Measurements from ENCODE around the gene KLHL6.
A peak's percentile ranks its signal among the peaks of the same experiment; 100 is the strongest.

The KLHL6 gene

DNA sequence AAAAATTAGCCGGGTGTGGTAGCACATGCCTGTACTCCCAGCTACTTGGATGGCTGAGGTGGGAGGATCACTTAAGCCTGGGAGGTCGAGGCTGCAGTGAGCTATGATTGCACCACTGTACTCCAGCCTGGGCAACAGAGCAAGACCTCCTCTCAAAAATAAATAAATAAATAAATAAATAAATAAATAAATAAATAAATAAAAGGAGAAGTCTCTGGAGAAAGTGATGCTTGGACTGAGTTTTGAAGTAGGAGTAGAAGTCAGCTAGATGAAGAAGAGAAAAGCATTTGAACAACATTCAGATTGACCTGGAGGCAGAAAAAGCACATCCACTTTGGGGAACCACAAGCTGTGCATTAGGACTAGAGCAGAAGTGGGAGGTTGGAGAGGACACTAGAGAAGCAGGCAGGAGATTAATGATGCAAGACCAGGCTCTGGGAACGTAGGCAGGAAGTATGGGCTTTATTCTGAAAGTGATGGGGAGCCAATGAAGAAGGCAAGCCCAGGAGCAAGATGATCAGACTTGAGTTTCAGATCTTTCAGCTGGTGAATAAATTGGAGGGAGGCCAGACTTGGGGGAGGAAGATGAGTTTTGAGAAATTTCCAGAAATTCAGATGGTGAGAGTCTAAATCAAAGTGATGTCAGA lies 48.7 kb downstream of the KLHL6 start:
- DNase-seq, result no peak

DNA sequence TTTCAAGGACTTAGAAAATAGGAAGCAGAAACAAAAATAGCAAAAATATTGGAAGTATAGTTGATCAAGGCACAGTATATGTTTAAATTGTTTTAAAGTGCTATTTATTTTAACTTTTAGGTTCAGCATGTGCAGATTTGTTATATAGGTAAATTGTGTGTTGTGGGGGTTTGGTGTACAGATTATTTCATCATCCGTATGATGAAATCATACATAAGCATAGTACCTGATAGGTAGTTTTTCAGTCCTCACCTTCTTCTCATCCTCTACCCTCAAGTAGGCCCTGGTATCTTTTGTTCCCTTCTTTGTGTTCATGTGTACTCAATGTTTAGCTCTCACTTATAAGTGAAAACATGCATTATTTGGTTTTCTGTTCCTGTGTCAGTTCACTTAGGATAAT lies 50.9 kb downstream of the KLHL6 start:
- no peak for DNase-seq

- DNase-seq, result peak in 2 of 51 donors; percentile 6 to 27
Measured at GRCh38 chr3:183503746-183504145, 51.8 kb downstream of the KLHL6 start.

GRCh38 chr3:183502237-183503181 lies 53.0 kb downstream of the KLHL6 start:
- peak in 21 of 51 donors; percentile 2 to 57 (median 30) for DNase-seq

DNA sequence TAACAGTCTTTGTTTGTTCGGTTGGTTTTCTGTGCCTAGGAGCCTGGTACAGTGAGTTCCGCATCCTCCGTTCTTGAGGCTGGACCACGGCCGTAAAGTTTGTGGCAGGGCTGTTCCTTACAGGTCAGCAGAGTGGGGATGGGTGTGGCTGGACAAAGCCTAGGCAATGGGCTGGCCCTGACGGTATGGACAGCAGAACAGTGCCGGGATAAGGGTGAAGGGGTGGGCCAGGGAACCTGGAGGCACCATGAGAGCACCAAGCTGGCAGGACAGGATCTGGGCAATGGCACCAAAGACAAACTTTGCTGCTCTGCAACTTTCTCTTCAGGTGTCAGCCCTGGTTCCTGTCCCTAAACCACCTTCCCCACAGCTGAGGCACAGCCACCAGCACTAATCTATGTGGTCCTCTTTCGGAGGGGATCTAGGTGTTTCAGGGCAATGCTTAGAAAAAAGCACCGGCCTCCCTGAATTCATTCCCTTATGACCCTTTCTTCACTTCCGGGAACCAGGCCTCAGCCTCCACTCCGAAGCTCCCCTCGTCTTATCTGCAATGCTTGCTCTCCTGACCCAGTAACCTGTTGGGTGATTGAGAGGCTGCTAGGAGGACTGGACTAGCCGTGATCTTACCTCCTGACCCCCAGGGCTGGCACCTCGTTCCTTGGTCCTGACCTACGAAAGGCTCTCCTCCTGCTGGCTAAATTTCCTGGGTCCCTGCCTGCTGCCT lies 54.4 kb downstream of the KLHL6 start:
- no peak for DNase-seq

- DNase-seq, result no peak
Measured at GRCh38 chr3:183500319-183500718, 55.2 kb downstream of the KLHL6 start.

DNA sequence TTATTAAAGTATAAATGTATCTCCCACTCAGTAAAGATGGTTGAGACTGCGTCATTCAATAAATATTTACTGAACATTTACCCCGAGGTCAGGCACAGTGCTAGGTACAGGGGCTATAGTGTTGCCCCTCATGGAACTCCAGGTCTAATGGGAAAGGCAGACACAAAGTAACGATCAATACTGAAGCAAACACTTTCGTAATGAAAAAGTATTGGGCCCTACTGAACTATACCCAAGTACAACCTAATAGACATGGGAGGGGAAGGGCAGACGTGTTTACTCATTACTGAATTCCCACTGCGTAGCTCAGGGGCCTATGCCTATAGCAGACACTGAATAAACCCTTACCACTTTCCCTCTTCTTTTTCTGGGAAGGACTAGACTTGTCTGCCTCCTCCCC lies 56.9 kb downstream of the KLHL6 start:
- no peak for DNase-seq

- no peak for DNase-seq
Measured at GRCh38 chr3:183497313-183497712, 58.2 kb downstream of the KLHL6 start.

- no peak for DNase-seq
Measured at GRCh38 chr3:183496311-183496710, 59.2 kb downstream of the KLHL6 start.

- no peak for DNase-seq
Measured at GRCh38 chr3:183494341-183494740, 61.2 kb downstream of the KLHL6 start.

GRCh38 chr3:183493296-183494045 lies 62.0 kb downstream of the KLHL6 start:
- no peak for DNase-seq

DNA sequence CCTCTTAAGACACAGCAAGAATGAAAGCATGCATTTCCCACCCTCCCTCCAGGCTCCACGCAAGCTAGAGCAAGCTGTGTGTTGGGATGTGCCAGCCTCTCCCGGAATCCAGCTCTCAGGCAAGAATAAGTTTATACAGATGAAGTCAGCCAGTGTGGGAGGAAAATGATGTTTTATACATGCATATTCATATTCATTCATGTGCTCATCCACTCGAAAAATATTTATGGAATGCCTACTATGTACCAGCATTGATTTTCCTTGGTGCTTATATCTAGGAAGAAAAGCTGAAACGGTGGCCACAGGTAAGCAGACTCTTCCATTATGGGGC lies 62.7 kb downstream of the KLHL6 start:
- peak in 1 of 51 donors; percentile 48 for DNase-seq

GRCh38 chr3:183491923-183492848 lies 63.3 kb downstream of the KLHL6 start:
- no peak for DNase-seq

DNA sequence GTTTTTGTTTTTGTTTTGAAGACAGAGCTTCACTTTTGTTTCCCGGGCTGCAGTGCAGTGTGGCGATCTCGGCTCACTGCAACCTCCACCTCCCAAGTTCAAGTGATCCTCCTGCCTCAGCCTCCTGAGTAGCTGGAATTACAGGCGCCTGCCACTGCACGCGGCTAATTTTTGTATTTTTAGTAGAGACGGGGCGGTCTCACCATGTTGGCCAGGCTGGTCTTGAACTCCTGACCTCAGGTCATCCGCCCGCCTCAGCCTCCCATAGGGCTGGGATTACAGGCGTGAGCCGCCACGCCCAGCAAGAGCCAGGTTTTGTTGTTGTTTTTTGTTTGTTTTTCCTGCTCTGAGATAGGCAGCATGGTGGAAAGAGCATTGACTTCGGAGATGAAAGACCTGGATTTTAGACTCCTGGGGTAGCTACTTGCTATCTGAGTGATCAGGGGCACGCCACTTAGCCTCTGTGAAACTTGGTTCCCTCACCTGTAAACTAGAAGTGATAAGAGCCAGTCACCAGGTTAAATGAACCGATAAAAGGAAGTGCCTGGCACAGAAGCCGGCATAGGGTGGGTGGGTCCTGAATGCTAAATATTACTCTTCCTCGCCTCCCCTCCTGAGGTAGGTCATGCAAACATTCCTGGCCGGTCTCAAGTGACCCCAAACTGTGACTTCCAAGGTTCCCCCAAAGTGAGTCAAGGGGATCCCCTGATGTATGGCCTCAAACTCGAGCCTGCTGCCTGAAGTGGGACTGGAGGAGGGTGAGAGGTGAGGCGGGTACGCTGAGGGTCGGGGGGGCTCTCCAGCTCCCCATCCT lies 64.2 kb downstream of the KLHL6 start:
- no peak for DNase-seq

DNA sequence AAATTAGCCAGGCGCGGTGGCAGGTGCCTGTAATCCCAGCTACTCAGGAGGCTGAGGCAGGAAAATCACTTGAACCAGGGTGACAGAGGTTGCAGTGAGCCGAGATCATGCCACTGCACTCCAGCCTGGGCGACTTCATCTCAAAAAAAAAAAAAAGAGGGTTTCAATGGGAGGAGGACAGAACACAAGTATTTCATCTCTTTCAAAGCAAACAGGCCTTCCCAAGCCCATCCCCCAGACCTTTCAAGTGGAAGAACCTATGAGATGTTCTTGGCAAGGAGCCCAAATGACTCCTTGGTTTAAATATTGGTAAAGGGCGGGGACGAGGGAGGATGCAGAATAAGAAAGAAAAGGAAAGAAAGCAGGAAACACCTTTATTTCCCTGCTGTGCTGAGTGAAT lies 64.9 kb downstream of the KLHL6 start:
- no peak for DNase-seq

GRCh38 chr3:183490211-183490601 lies 65.3 kb downstream of the KLHL6 start:
- no peak for DNase-seq

GRCh38 chr3:183489455-183490210 lies 65.9 kb downstream of the KLHL6 start:
- DNase-seq, result no peak

DNA sequence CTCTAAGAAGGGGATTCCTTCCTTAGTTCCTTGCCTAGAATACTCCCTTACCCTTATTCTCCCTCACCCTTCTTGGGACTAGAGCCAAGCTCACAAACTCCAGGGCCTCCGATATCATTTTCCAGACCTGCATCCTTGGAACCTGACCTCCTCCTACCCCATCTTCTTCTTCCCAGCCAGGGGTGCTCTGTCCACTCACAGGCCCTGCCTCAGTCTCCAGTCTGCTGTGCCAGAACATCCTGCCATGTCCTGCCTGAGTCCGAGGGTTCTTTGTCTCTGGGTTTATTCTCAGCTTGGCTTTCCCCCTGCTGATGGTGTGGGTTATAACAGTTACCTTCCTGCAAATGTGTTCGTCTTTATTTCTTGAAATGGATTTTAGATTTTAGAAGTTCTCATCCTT lies 67.2 kb downstream of the KLHL6 start:
- DNase-seq, result no peak

DNA sequence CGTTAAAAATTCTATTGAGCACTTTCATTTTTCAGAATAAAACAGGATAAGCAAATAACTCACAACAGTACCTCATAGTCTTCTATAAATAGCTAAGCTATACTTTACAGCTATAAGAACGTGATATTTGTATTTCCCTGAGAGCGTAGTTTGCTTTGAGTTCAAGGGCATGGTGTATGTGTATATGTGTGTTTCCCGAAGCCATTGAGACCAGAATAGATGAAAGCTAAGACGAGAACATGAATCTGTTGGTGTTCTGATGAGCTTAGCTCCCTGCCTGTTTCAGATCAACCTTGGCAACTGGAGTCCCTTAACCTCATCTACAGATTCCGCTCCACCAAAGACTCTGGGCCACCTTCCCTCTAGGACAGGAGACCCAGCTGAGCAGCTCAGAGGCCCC lies 67.6 kb downstream of the KLHL6 start:
- DNase-seq, result no peak
